ENCODE data around the gene ARL2BP. TPM values are rescaled to one million over a fixed set of nuclear protein-coding genes. Genes with fewer than 3 reads are reported as not detected.

Gene ARL2BP
- total RNA-seq, 2 experiments from 2014 or later: 26.6 to 31.2 TPM

DNA sequence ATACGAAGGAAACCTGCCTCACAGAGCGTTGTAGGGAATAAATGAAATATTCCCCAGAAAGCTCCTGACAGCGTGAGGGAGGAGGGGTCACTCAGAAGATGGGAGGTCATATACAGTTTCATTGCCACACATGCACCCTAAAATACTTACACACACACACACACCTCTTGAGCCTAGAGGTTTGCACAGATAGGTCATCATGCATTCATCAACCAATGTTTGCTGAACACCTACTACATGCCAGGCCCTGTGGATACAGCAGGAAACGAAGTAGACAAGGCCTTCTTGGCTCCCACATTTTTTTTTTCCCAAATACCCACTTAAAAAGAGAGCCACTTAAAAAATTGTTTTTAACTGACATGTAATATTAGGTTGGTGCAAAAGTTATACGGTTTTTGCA lies 40.3 kb downstream of the ARL2BP start:
- ChIA-PET CTCF (ENCODE audit: unreplicated experiment) (no interaction called here), POLR2A (interaction anchor here (0.6 kb wide), 1 partner anchor 9 kb away, joined by 5 read pairs; no protein-coding TSS in a partner anchor)
- intact Hi-C loops (cut with micrococcal nuclease; ENCODE audit: unreplicated experiment): no loop called here
- BruUV-seq (replicated peaks): no TSS peak
- Histone ChIP-seq H3K27ac (ENCODE audit: low read depth, low read length, poor library complexity, severe bottlenecking) (no peak overlapping the region), H2AFZ (ENCODE audit: low read length) (no peak overlapping the region), H3K9me3 (ENCODE audit: low read length) (no peaks in the 10 kb centered on the region), H3K79me2 (ENCODE audit: insufficient read depth, low read depth, low read length) (no peaks in the 10 kb centered on the region), H3K4me3 (ENCODE audit: low read depth, low read length, poor library complexity, severe bottlenecking) (no peak overlapping the region), H3K9me2 (ENCODE audit: insufficient read depth, low read length) (no peaks in the 10 kb centered on the region), H3K4me2 (ENCODE audit: low read length) (no peak overlapping the region), H4K20me1 (ENCODE audit: insufficient read depth, low read length) (no peaks in the 10 kb centered on the region), H3K36me3 (ENCODE audit: insufficient read depth, low read length) (no peaks in the 10 kb centered on the region), H3K4me1 (ENCODE audit: insufficient read depth, low read length, poor library complexity, severe bottlenecking) (no peaks in the 10 kb centered on the region)
- no peak for DNase-seq (ENCODE audit: low spot score)
- TF ChIP-seq, protein P1, sequence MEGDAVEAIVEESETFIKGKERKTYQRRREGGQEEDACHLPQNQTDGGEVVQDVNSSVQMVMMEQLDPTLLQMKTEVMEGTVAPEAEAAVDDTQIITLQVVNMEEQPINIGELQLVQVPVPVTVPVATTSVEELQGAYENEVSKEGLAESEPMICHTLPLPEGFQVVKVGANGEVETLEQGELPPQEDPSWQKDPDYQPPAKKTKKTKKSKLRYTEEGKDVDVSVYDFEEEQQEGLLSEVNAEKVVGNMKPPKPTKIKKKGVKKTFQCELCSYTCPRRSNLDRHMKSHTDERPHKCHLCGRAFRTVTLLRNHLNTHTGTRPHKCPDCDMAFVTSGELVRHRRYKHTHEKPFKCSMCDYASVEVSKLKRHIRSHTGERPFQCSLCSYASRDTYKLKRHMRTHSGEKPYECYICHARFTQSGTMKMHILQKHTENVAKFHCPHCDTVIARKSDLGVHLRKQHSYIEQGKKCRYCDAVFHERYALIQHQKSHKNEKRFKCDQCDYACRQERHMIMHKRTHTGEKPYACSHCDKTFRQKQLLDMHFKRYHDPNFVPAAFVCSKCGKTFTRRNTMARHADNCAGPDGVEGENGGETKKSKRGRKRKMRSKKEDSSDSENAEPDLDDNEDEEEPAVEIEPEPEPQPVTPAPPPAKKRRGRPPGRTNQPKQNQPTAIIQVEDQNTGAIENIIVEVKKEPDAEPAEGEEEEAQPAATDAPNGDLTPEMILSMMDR (conservative IDR thresholded peaks at IDR 0.05; ENCODE audit: low read length): no peak

DNA sequence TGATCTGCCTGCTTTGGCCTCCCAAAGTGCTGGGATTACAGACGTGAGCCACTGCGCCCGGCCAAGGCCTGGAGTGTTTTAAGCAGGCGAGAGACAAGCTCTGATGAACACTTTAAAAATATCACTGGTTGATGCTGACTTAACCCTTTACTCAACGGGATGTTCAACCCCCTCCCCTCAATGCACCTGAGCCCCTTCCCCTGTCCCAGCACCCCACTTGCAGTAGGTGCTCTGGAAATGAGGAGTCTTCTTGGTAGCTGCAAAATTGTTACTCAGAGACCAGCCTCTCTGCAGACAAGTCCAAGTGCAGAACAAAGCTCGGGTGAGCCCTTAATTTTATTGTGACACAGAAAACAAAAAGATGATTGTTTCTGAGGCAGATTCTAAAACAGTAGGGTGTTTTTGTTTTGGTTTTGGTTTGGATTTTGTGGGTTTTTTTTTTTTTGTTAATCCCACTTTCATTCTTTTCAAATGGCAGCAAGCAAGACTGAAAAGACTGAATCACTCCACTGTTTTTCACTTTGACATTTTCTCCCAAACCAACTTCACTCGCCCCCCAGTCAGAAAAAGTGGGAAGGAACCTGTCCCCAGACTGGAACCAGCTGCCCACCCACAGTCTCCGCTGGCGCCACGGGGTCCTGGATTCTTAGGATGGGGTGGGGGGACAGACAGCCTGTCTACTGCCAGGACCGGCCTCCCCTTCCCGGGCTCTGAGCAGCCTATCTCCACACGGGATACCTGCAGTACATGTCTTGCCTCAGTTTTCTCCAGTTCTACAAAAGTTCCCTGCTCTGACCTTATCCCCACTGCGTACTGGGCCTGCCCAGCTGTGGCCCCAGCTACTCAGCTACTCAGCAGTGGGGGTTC lies 44.6 kb downstream of the ARL2BP start:
- H3K36me3 ChIP-seq (ENCODE audit: insufficient read depth, low read length): no peaks in the 10 kb centered on the region
- CTCF ChIA-PET (ENCODE audit: unreplicated experiment): no interaction called here
- H3K79me2 ChIP-seq (ENCODE audit: insufficient read depth, low read depth, low read length): no peaks in the 10 kb centered on the region
- no peak for DNase-seq (ENCODE audit: low spot score)
- intact Hi-C loops (cut with micrococcal nuclease; ENCODE audit: unreplicated experiment): no loop called here
- H3K4me3 ChIP-seq (ENCODE audit: low read depth, low read length, poor library complexity, severe bottlenecking): no peak overlapping the region
- H2AFZ ChIP-seq (ENCODE audit: low read length): no peak overlapping the region
- H3K9me2 ChIP-seq (ENCODE audit: insufficient read depth, low read length): no peaks in the 10 kb centered on the region
- no TSS peak for BruUV-seq (replicated peaks)
- H3K4me2 ChIP-seq (ENCODE audit: low read length): no peak overlapping the region
- H3K9me3 ChIP-seq (ENCODE audit: low read length): no peaks in the 10 kb centered on the region
- H4K20me1 ChIP-seq (ENCODE audit: insufficient read depth, low read length): no peaks in the 10 kb centered on the region
- POLR2A ChIA-PET: interaction anchor here (0.7 to 1.9 kb wide), 5 partner anchors 10 to 149 kb away, joined by 3 to 4 read pairs (median 3); partner anchors contain the start of gene PSME3IP1
- no peaks in the 10 kb centered on the region for H3K4me1 ChIP-seq (ENCODE audit: insufficient read depth, low read length, poor library complexity, severe bottlenecking)
- TF ChIP-seq, protein P1 (conservative IDR thresholded peaks at IDR 0.05; ENCODE audit: low read length): no peak
- no peak for TF ChIP-seq EZH2phosphoT487 (IDR thresholded peaks at IDR 0.05; ENCODE audit: borderline replicate concordance, low read depth, low read length)
- H3K27ac ChIP-seq (ENCODE audit: low read depth, low read length, poor library complexity, severe bottlenecking): no peak overlapping the region

DNA sequence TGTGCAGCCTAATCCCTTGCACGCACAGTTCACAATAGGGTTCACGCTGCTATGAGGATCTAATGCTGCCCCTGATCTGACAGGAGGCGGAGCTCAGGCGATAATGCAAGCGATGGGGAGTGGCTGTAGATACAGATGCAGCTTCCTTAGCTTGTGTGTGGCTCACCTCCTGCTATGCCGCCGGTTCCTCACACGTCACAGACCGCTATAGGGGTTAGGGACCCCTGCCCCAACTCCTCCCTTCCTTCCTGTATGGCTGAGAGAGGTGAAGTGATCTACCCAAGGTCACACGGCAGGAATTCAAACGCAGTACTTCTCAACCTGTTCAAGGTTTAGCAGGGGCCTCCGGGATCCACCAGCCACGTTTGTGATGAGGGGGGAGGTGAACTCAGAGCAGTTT lies 52.8 kb downstream of the ARL2BP start:
- TF ChIP-seq, protein P1 (conservative IDR thresholded peaks at IDR 0.05; ENCODE audit: low read length): no peak
- TF ChIP-seq EZH2phosphoT487 (IDR thresholded peaks at IDR 0.05; ENCODE audit: borderline replicate concordance, low read depth, low read length): no peak
- H3K79me2 ChIP-seq (ENCODE audit: insufficient read depth, low read depth, low read length): no peaks in the 10 kb centered on the region
- peak; percentile 67 for DNase-seq (ENCODE audit: low spot score)
- peaks cover 22% of the 10 kb centered on the region for H3K4me1 ChIP-seq (ENCODE audit: insufficient read depth, low read length, poor library complexity, severe bottlenecking)
- ChIA-PET CTCF (ENCODE audit: unreplicated experiment) (interaction anchor here (0.6 to 1.1 kb wide), 2 partner anchors 18 to 52 kb away, joined by 3 to 4 read pairs; no protein-coding TSS in a partner anchor), POLR2A (interaction anchor here (0.6 to 0.7 kb wide), 2 partner anchors 31 to 60 kb away, joined by 4 to 5 read pairs; no protein-coding TSS in a partner anchor)
- H3K27ac ChIP-seq (ENCODE audit: low read depth, low read length, poor library complexity, severe bottlenecking): peak overlapping the region; percentile 20
- no peaks in the 10 kb centered on the region for H3K36me3 ChIP-seq (ENCODE audit: insufficient read depth, low read length)
- no peaks in the 10 kb centered on the region for H3K9me3 ChIP-seq (ENCODE audit: low read length)
- no peaks in the 10 kb centered on the region for H4K20me1 ChIP-seq (ENCODE audit: insufficient read depth, low read length)
- peak overlapping the region; percentile 64 for H3K4me2 ChIP-seq (ENCODE audit: low read length)
- intact Hi-C loops (cut with micrococcal nuclease; ENCODE audit: unreplicated experiment): loop anchor here (5.0 kb wide), 1 partner anchor 111 kb away; the partner anchor contains the start of genes PSME3IP1 and RSPRY1
- BruUV-seq (replicated peaks): no TSS peak
- H2AFZ ChIP-seq (ENCODE audit: low read length): peak overlapping the region; percentile 93
- peak overlapping the region; percentile 48 for H3K4me3 ChIP-seq (ENCODE audit: low read depth, low read length, poor library complexity, severe bottlenecking)
- no peaks in the 10 kb centered on the region for H3K9me2 ChIP-seq (ENCODE audit: insufficient read depth, low read length)

Measured in OCI-LY7 (cell line).